NCI-H345 treated with DMSO at 0.1 percent for 48 hours (cell line): Measurements from ENCODE around the gene PRDM16.

Experiments used
- DNase-seq: peaks from one replicate; lab custom pipeline; 2025; ENCODE audit not compliant: unreplicated experiment; lab: John Stamatoyannopoulos, UW

Gene PRDM16

GRCh38 chr1:3221112-3222041 is 152.4 kb downstream of the PRDM16 start:
- no peak for DNase-seq

- no peak for DNase-seq
These were observed 153.2 kb downstream of the PRDM16 start for GRCh38 chr1:3222042-3222692.

GRCh38 chr1:3225661-3226060 is 156.7 kb downstream of the PRDM16 start:
- no peak for DNase-seq

- no peak for DNase-seq
These were observed 157.2 kb downstream of the PRDM16 start for GRCh38 chr1:3226191-3226590.

- DNase-seq: no peak
These were observed 157.8 kb downstream of the PRDM16 start for GRCh38 chr1:3226701-3227350.

GRCh38 chr1:3227351-3227704 is 158.3 kb downstream of the PRDM16 start:
- DNase-seq: no peak

GRCh38 chr1:3227893-3228292 is 158.9 kb downstream of the PRDM16 start:
- no peak for DNase-seq

- DNase-seq: no peak
These were observed 160.2 kb downstream of the PRDM16 start for GRCh38 chr1:3229081-3229725.

- no peak for DNase-seq
These were observed 161.6 kb downstream of the PRDM16 start for GRCh38 chr1:3230553-3230952.

- DNase-seq: no peak
These were observed 162.2 kb downstream of the PRDM16 start for GRCh38 chr1:3231245-3231644.

GRCh38 chr1:3231826-3232225 is 162.8 kb downstream of the PRDM16 start:
- no peak for DNase-seq

- DNase-seq: no peak
These were observed 164.0 kb downstream of the PRDM16 start for GRCh38 chr1:3233031-3233430.

- no peak for DNase-seq
These were observed 164.5 kb downstream of the PRDM16 start for GRCh38 chr1:3233551-3233950.

- DNase-seq: no peak
These were observed 165.3 kb downstream of the PRDM16 start for GRCh38 chr1:3234281-3234680.

GRCh38 chr1:3234956-3235355 is 166.0 kb downstream of the PRDM16 start:
- DNase-seq: no peak

GRCh38 chr1:3235496-3235895 is 166.5 kb downstream of the PRDM16 start:
- no peak for DNase-seq

GRCh38 chr1:3236361-3236760 is 167.4 kb downstream of the PRDM16 start:
- no peak for DNase-seq

- DNase-seq: no peak
These were observed 168.0 kb downstream of the PRDM16 start for GRCh38 chr1:3236955-3237354.

- DNase-seq: no peak
These were observed 168.6 kb downstream of the PRDM16 start for GRCh38 chr1:3237570-3237969.

- no peak for DNase-seq
These were observed 169.1 kb downstream of the PRDM16 start for GRCh38 chr1:3237994-3238702.
